Immature natural killer cell (primary cell): ENCODE measurements around the gene BHLHA9. TPM values are rescaled to one million over a fixed set of nuclear protein-coding genes. Genes with fewer than 3 reads are reported as not detected.
A peak's percentile ranks its signal among the peaks of the same experiment; 100 is the strongest.

Experiments used
- DNase-seq, 3 donors: peaks; one replicate each; pipeline ENCODE4 v3.0.0; 2022; ENCODE audit warnings: mixed read lengths in 1 of 3
- H3K27ac Mint-ChIP-seq, 6 donors: one replicate each; pipeline ENCODE4 v1.8.0; 2020; ENCODE audit warnings: mixed read lengths in 6 of 6, mild to moderate bottlenecking in 5 of 6, inconsistent platforms in 4 of 6, moderate library complexity in 3 of 6
- H3K27me3 Mint-ChIP-seq, 3 donors: one replicate each; pipeline ENCODE4 v1.8.0; 2020 to 2021; ENCODE audit warnings: low read depth in 3 of 3, mild to moderate bottlenecking in 3 of 3, mixed read lengths in 3 of 3, moderate library complexity in 3 of 3, inconsistent platforms in 1 of 3
- H3K36me3 Mint-ChIP-seq, 3 donors: one replicate each; pipeline ENCODE4 v1.8.0; 2020; ENCODE audit warnings: mixed read lengths in 3 of 3, inconsistent platforms in 2 of 3, mild to moderate bottlenecking in 2 of 3
- H3K4me1 Mint-ChIP-seq, 2 donors: one replicate each; pipeline ENCODE4 v1.8.0; 2020; ENCODE audit warnings: inconsistent platforms in 2 of 2, mild to moderate bottlenecking in 2 of 2, mixed read lengths in 2 of 2, moderate library complexity in 1 of 2
- H3K4me3 Mint-ChIP-seq, 5 donors: one replicate each; pipeline ENCODE4 v1.8.0; 2020; ENCODE audit warnings: mild to moderate bottlenecking in 5 of 5, mixed read lengths in 5 of 5, inconsistent platforms in 3 of 5, moderate library complexity in 3 of 5
- H3K9me3 Mint-ChIP-seq, 6 donors: one replicate each; pipeline ENCODE4 v1.8.0; 2020; ENCODE audit warnings: mild to moderate bottlenecking in 6 of 6, mixed read lengths in 6 of 6, inconsistent platforms in 4 of 6, moderate library complexity in 3 of 6
- polyA plus RNA-seq, 3 donors: library from polyadenylated mRNA; unstranded; fragments of 300-500 nt; fragmentation: Illumina TruSeq; gene quantifications; one replicate each; pipeline ENCODE4 v1.2.3, GENCODE V29; 2021

BHLHA9 gene
- polyA plus RNA-seq = not detected

DNA sequence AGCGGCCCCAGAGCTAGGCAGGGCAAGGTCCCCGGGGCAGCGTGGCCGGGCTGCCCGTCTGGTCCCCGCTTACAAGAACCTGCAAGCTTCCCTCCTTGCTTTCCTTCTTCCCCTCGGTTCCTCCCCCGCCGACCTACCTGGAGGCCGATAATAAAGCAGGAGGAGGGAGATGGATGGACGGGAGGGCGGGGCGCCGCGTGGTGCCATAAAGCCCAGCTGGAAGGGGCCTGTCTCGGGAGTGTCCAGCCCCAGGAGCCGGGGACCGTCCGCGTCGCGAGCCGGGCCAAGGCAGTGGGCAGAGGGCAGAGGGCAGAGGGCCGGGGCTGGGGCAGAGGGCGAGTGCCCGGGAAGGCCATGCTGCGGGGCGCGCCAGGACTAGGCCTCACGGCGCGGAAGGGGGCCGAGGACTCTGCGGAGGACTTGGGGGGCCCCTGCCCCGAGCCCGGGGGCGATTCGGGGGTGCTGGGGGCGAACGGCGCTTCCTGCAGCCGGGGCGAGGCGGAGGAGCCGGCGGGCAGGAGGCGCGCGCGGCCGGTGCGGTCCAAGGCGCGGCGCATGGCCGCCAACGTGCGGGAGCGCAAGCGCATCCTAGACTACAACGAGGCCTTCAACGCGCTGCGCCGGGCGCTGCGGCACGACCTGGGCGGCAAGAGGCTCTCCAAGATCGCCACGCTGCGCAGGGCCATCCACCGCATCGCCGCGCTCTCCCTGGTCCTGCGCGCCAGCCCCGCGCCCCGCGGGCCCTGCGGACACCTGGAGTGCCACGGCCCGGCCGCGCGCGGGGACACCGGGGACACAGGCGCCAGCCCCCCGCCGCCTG, at the start of gene BHLHA9:
Gene BHLHA9 (plus strand): TSS at position 235 of the 820 bp plus-strand sequence. CDS start 120 bp downstream, at position 355.
- peak within 1 kb of the TSS; percentile 87 to 94 (median 91) for H3K4me3 Mint-ChIP-seq
- no peak for DNase-seq
- peaks cover 6 to 17% (median 10%) of the 10 kb centered on the region in 3 donors for H3K27me3 Mint-ChIP-seq
- H3K4me1 Mint-ChIP-seq = peaks cover 14 to 15% of the 10 kb centered on the region in 2 donors
- no peaks in the 10 kb centered on the region for H3K9me3 Mint-ChIP-seq
- peak within 1 kb of the TSS in 2 of 6 donors; percentile 55 to 71 for H3K27ac Mint-ChIP-seq
- H3K36me3 Mint-ChIP-seq = no peaks in the 10 kb centered on the region

- Mint-ChIP-seq H3K36me3 (no peaks in the 10 kb centered on the region), H3K9me3 (no peaks in the 10 kb centered on the region), H3K4me1 (peaks cover 0 to 1% of the 10 kb centered on the region in 2 donors), H3K4me3 (no peak overlapping the region), H3K27me3 (peaks cover under 1 to 5% (median 2%) of the 10 kb centered on the region in 3 donors), H3K27ac (peak overlapping the region in 1 of 6 donors; percentile 35)
- DNase-seq = no peak
Observed at GRCh38 chr17:1221209-1221608, 49.0 kb upstream of the BHLHA9 start.

GRCh38 chr17:1222321-1222720, 47.9 kb upstream of the BHLHA9 start:
- no peak for DNase-seq
- Mint-ChIP-seq H3K4me3 (no peak overlapping the region), H3K27me3 (peaks cover 2 to 5% (median 5%) of the 10 kb centered on the region in 3 donors), H3K9me3 (no peaks in the 10 kb centered on the region), H3K36me3 (no peaks in the 10 kb centered on the region), H3K4me1 (peaks cover 7% of the 10 kb centered on the region in 2 donors), H3K27ac (no peak overlapping the region)

GRCh38 chr17:1223662-1224061, 46.6 kb upstream of the BHLHA9 start:
- Mint-ChIP-seq H3K4me3 (no peak overlapping the region), H3K36me3 (no peaks in the 10 kb centered on the region), H3K4me1 (peaks cover 16 to 17% of the 10 kb centered on the region in 2 donors), H3K9me3 (no peaks in the 10 kb centered on the region), H3K27ac (no peak overlapping the region), H3K27me3 (peaks cover 3 to 11% (median 8%) of the 10 kb centered on the region in 3 donors)
- DNase-seq = no peak

GRCh38 chr17:1224330-1224729, 45.9 kb upstream of the BHLHA9 start:
- no peak overlapping the region for H3K27ac Mint-ChIP-seq
- no peak for DNase-seq
- no peak overlapping the region for H3K4me3 Mint-ChIP-seq
- H3K4me1 Mint-ChIP-seq = peaks cover 16 to 17% of the 10 kb centered on the region in 2 donors
- no peaks in the 10 kb centered on the region for H3K9me3 Mint-ChIP-seq
- H3K27me3 Mint-ChIP-seq = peaks cover 3 to 10% (median 8%) of the 10 kb centered on the region in 3 donors
- no peaks in the 10 kb centered on the region for H3K36me3 Mint-ChIP-seq

DNA sequence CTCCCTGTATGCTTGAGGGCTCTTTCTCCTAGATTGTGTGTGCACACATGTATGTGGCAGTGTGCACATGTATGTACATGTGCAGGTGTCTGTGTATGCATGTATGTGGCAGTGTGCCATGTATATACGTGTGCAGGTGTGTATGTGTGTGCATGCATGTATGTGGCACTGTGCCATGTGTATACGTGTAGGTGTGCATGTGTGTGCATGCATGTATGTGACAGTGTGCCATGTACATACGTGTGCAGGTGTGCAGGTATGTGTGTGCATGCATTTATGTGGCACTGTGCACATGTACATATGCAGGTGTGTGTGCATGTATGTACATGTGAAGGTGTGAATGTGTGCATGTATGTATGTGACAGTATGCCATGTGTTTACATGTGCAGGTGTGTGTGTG, 43.9 kb upstream of the BHLHA9 start:
- Mint-ChIP-seq H3K27me3 (peaks cover 3 to 14% (median 13%) of the 10 kb centered on the region in 3 donors), H3K4me1 (peaks cover 22 to 23% of the 10 kb centered on the region in 2 donors), H3K36me3 (no peaks in the 10 kb centered on the region), H3K27ac (no peak overlapping the region), H3K9me3 (no peaks in the 10 kb centered on the region), H3K4me3 (no peak overlapping the region)
- DNase-seq = no peak

DNA sequence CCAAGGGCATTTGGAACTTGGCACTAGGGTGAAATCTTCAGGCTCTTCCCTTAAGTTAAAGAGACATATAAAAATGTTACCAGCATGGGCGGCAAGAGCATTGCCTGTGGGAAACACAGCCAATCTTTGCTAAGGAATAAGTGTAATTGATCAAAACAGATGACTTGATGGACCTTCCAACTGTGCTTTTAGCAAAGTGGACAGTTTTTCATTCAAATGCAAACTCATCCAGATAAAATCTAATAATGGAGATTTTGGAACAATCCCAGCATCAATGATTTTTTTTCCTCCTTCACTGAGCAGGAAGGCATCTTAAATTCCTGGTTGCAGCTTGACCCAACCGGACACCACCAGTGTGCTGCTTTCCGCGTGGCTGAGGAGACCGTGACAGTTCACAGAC, 42.9 kb upstream of the BHLHA9 start:
- Mint-ChIP-seq H3K4me3 (peak overlapping the region; percentile 83 to 91 (median 88)), H3K36me3 (no peaks in the 10 kb centered on the region), H3K4me1 (peaks cover 22 to 29% of the 10 kb centered on the region in 2 donors), H3K9me3 (no peaks in the 10 kb centered on the region), H3K27ac (peak overlapping the region in 2 of 6 donors; percentile 61 to 80), H3K27me3 (peaks cover 7 to 21% (median 11%) of the 10 kb centered on the region in 3 donors)
- DNase-seq = no peak

DNA sequence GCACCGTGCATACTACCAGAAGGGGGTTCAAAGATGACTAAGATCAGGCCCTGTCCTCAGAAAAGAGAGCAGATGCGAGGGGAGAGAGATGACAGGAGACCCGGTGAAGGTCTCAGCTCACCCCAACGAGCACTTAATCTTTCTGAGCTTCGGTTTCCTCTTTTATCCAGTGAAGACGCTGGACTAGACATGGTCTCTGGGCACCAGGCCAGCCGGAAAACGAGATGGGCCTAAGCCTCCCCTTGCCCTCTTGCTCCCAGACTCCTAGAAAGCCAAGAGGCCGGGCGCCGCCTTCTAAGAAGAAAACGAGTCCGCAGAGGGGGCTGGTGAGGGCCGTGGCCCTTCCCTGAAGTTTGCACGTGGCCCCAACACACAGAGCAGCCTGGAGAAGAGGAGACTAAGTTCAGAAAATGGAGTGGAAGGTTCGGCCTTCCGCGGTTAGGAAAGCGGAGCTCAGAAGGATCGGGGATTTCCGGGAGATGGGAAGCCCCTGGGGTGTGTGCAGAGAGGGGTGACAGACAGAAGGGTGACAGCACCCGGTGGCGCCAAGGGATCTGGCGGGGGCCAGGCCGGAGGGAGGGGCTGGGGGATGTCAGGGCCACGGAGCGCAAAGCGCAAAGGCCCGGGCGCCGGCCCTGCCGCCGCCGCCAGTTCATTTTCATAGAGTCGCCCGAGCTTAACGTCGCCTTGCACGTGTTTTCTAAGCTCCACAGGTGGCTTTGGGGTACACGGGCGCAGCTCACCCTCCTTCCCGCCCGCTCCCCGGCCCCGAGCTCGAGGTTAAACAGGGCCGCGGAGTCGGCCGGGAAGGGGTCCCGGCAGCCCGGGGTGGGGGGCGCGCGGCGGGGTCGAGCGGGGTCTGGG, 42.1 kb upstream of the BHLHA9 start:
- DNase-seq = peak; percentile 18 to 58 (median 35)
- Mint-ChIP-seq H3K36me3 (no peaks in the 10 kb centered on the region), H3K4me3 (peak overlapping the region; percentile 83 to 91 (median 88)), H3K27me3 (peaks cover 7 to 22% (median 14%) of the 10 kb centered on the region in 3 donors), H3K27ac (peak overlapping the region in 5 of 6 donors; percentile 45 to 92 (median 80)), H3K4me1 (peaks cover 22 to 29% of the 10 kb centered on the region in 2 donors), H3K9me3 (no peaks in the 10 kb centered on the region)

- H3K9me3 Mint-ChIP-seq = no peaks in the 10 kb centered on the region
- H3K27ac Mint-ChIP-seq = no peak overlapping the region
- H3K4me1 Mint-ChIP-seq = peaks cover 22 to 29% of the 10 kb centered on the region in 2 donors
- peak overlapping the region in 1 of 5 donors; percentile 83 for H3K4me3 Mint-ChIP-seq
- no peaks in the 10 kb centered on the region for H3K36me3 Mint-ChIP-seq
- peaks cover 7 to 24% (median 12%) of the 10 kb centered on the region in 3 donors for H3K27me3 Mint-ChIP-seq
- peak; percentile 14 to 17 (median 16) for DNase-seq
Observed at GRCh38 chr17:1228781-1229348, 41.4 kb upstream of the BHLHA9 start.

DNA sequence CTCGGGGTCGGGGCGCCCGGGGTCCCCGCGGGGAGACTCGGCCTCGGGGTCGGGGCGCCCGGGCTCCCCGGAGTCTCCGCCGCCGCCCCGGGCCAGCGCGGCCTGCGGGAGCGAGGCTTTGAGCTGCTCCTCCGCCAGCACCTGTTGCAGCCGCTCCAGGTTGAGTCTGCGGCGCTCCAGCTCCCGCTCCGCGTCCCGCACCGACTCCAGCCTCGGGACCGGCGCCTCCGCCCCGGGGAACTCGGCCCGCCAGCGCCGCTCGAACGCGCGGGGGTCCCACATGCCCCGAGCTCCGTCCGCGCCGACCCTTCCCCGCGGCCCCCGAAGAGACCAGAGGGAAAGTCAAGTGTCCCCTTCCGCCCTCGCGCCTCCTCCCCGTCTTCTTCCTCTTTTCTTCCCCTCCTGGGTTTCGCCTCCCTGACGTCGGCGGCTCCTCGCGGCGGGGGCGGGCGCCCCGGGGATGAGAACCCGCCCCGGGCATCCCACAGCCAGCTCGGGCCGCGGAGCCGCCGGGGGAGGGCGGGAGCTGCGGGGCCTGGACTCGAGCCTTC, 40.8 kb upstream of the BHLHA9 start:
- Mint-ChIP-seq H3K27me3 (peaks cover 7 to 26% (median 12%) of the 10 kb centered on the region in 3 donors), H3K4me1 (peaks cover 22 to 29% of the 10 kb centered on the region in 2 donors), H3K9me3 (no peaks in the 10 kb centered on the region), H3K27ac (no peak overlapping the region), H3K36me3 (no peaks in the 10 kb centered on the region), H3K4me3 (peak overlapping the region; percentile 57 to 79 (median 70))
- peak; percentile 42 to 55 (median 51) for DNase-seq

GRCh38 chr17:1229900-1230501, 40.2 kb upstream of the BHLHA9 start:
- H3K27me3 Mint-ChIP-seq = peaks cover 7 to 26% (median 12%) of the 10 kb centered on the region in 3 donors
- H3K4me3 Mint-ChIP-seq = peak overlapping the region; percentile 90 to 96 (median 93)
- H3K27ac Mint-ChIP-seq = peak overlapping the region in 5 of 6 donors; percentile 44 to 82 (median 74)
- no peak for DNase-seq
- H3K4me1 Mint-ChIP-seq = peaks cover 22 to 29% of the 10 kb centered on the region in 2 donors
- H3K9me3 Mint-ChIP-seq = no peaks in the 10 kb centered on the region
- no peaks in the 10 kb centered on the region for H3K36me3 Mint-ChIP-seq

DNA sequence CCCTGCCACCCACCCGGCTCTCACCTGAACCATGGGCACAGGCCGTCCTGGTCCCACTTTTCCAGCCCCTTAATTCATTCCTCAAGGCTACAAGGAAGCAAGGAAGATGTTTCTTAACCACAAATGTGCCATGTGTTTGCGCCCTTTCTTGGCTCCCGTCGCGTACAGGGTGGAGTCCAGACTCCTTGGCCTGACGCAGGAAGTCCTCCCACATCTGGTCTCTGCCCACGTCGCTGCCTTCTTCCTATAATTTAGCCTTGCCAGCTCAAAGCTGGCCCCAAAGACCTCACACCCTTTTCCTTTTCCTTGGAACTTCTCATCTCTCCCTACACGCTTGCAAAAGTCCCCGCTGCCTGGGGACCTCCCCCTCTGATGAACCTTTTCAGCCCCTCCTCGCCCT, 38.8 kb upstream of the BHLHA9 start:
- no peak for DNase-seq
- Mint-ChIP-seq H3K27ac (no peak overlapping the region), H3K4me1 (peaks cover 18 to 29% of the 10 kb centered on the region in 2 donors), H3K36me3 (no peaks in the 10 kb centered on the region), H3K9me3 (no peaks in the 10 kb centered on the region), H3K4me3 (peak overlapping the region; percentile 56 to 95 (median 62)), H3K27me3 (peaks cover 5 to 30% (median 12%) of the 10 kb centered on the region in 3 donors)

DNA sequence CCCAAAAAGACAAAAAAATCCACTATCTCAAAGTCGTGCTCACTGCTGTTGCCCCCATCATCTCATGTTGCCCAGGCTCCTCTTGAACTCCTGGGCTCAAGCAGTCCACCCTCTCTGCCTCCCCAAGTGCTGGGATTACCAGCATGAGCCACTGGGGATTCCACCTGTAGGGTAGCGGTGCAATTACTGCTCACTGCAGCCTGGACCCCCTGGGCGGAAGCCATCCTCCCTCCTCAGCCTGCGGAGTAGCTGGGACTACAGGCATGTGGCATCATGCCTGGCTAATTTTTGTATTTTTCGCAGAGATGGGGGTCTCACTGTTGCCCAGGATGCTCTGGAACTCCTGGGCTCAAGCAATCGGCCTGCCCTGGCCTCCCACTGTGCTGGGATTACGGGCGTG, 37.9 kb upstream of the BHLHA9 start:
- no peak overlapping the region for H3K27ac Mint-ChIP-seq
- DNase-seq = no peak
- H3K9me3 Mint-ChIP-seq = no peaks in the 10 kb centered on the region
- no peaks in the 10 kb centered on the region for H3K36me3 Mint-ChIP-seq
- H3K4me3 Mint-ChIP-seq = peak overlapping the region in 2 of 5 donors; percentile 6 to 33
- H3K27me3 Mint-ChIP-seq = peaks cover 5 to 26% (median 12%) of the 10 kb centered on the region in 3 donors
- H3K4me1 Mint-ChIP-seq = peaks cover 15 to 22% of the 10 kb centered on the region in 2 donors
